Measurements from ENCODE around the gene KRTAP8-1. TPM values are rescaled to one million over a fixed set of nuclear protein-coding genes. Genes with fewer than 3 reads are reported as not detected.
A peak's percentile ranks its signal among the peaks of the same experiment; 100 is the strongest.

Gene KRTAP8-1
- total RNA-seq, 4 donors from 2014 or later = not detected

DNA sequence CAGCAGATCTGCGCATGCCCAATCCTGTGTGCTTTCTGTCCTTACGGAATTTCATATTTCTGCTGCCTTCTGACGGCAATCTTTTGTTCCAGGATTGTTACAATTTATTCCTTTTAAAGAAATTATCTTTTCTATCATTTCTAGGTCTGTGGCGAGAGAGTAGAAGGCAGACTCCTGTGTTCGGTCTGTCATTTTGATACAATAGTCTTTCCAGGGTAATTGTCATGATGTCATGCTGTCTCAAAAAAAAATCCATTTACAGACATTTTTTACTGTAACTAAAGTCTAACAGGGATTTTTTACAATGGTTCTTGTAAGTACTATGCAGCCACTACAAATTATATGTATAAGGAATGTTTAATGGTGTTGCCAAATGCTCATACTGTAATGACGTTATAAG is 25.5 kb upstream of the KRTAP8-1 start:
- H3K4me1 ChIP-seq = no peaks in the 10 kb centered on the region
- ATAC-seq = no peak
- DNase-seq = no peak
- no peak for TF ChIP-seq POLR2A (IDR thresholded peaks at IDR 0.05)
- TF ChIP-seq, protein P1, sequence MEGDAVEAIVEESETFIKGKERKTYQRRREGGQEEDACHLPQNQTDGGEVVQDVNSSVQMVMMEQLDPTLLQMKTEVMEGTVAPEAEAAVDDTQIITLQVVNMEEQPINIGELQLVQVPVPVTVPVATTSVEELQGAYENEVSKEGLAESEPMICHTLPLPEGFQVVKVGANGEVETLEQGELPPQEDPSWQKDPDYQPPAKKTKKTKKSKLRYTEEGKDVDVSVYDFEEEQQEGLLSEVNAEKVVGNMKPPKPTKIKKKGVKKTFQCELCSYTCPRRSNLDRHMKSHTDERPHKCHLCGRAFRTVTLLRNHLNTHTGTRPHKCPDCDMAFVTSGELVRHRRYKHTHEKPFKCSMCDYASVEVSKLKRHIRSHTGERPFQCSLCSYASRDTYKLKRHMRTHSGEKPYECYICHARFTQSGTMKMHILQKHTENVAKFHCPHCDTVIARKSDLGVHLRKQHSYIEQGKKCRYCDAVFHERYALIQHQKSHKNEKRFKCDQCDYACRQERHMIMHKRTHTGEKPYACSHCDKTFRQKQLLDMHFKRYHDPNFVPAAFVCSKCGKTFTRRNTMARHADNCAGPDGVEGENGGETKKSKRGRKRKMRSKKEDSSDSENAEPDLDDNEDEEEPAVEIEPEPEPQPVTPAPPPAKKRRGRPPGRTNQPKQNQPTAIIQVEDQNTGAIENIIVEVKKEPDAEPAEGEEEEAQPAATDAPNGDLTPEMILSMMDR (IDR thresholded peaks at IDR 0.05 in 4 of 5, conservative IDR thresholded peaks at IDR 0.05 in 1 of 5) = no peak
- in situ Hi-C loops (cut with MboI; ENCODE audit: low sequenced_read_pairs in 4 of 4) = no loop called here
- no peaks in the 10 kb centered on the region for H3K36me3 ChIP-seq
- intact Hi-C loops (cut with DNase I; ENCODE audit: low total_unique reads) = no loop called here
- no peaks in the 10 kb centered on the region for H3K9me3 ChIP-seq
- no peaks in the 10 kb centered on the region for H3K27me3 ChIP-seq
- no peak overlapping the region for H3K27ac ChIP-seq
- no peak overlapping the region for H3K4me3 ChIP-seq

DNA sequence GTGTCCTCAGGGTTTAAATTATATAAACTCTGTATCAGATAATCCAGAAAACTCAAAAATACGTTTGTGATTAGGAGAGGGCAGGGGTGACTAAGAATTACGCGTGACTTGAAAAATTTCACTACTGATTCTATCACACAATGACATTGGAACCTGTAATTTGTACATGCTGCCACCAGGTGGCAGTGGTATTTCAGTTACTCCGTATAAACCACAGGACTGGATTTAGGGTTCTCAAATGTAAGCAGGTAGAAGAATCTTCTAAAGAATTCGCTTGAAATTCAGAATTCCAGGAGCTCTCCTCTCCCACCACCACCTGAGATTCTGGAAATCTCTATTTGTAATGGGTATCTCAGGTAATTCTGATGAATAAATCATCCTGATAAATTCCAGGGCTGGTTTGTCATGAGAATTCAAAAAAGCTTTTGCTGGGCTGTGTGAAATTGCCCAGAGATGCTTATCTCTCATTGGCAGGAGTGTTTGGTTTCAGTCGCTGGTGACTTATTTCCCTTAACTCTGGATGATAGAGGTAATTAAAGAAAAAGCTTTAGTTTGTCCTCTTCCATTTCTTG is 18.2 kb upstream of the KRTAP8-1 start:
- in situ Hi-C loops (cut with MboI; ENCODE audit: low sequenced_read_pairs in 4 of 4) (no loop called here), intact Hi-C loops (cut with DNase I; ENCODE audit: low total_unique reads) (no loop called here)
- no peak for TF ChIP-seq POLR2A (IDR thresholded peaks at IDR 0.05)
- TF ChIP-seq, protein P1 (IDR thresholded peaks at IDR 0.05 in 4 of 5, conservative IDR thresholded peaks at IDR 0.05 in 1 of 5) = peak in 1 of 5 experiments; percentile 18
- H3K27ac ChIP-seq = no peak overlapping the region
- DNase-seq (no peak), ATAC-seq (no peak)
- H3K9me3 ChIP-seq = no peaks in the 10 kb centered on the region
- no peaks in the 10 kb centered on the region for H3K4me1 ChIP-seq
- no peaks in the 10 kb centered on the region for H3K36me3 ChIP-seq
- H3K27me3 ChIP-seq = no peaks in the 10 kb centered on the region
- no peak overlapping the region for H3K4me3 ChIP-seq

DNA sequence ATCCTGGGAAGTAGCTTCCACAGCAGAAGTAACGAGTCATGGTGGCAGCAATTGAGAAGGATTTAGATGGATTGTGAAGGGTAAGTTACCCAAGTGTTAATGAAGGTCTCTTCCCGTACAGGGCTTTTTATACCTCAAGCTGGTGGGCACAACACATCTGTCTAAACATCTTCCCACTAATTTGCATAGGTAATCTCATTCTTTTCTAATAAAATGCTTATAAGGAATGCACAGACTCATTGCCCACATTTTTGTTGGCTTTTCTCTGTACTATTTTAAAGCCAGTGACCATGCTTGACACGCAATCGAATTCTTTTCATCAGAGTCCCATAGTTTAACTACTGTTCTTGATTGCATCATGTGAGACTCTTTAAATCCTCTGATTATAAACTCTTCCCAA is 16.6 kb upstream of the KRTAP8-1 start, which contains the start of gene KRTAP7-1:
Gene KRTAP7-1, minus strand, starts transcription at position 101 of the 400 bp plus-strand sequence. Its CDS starts 61 bp downstream, at position 40.
- H3K4me3 ChIP-seq = no peak within 1 kb of the TSS
- no peak for ATAC-seq
- H3K4me1 ChIP-seq = no peaks in the 10 kb centered on the region
- no peaks in the 10 kb centered on the region for H3K9me3 ChIP-seq
- no peak for TF ChIP-seq POLR2A (IDR thresholded peaks at IDR 0.05)
- TF ChIP-seq, protein P1 (IDR thresholded peaks at IDR 0.05 in 4 of 5, conservative IDR thresholded peaks at IDR 0.05 in 1 of 5) = no peak
- no peaks in the 10 kb centered on the region for H3K36me3 ChIP-seq
- H3K27ac ChIP-seq = no peak within 1 kb of the TSS
- in situ Hi-C loops (cut with MboI; ENCODE audit: low sequenced_read_pairs in 4 of 4) (no loop called here), intact Hi-C loops (cut with DNase I; ENCODE audit: low total_unique reads) (no loop called here)
- DNase-seq = no peak
- no peaks in the 10 kb centered on the region for H3K27me3 ChIP-seq

DNA sequence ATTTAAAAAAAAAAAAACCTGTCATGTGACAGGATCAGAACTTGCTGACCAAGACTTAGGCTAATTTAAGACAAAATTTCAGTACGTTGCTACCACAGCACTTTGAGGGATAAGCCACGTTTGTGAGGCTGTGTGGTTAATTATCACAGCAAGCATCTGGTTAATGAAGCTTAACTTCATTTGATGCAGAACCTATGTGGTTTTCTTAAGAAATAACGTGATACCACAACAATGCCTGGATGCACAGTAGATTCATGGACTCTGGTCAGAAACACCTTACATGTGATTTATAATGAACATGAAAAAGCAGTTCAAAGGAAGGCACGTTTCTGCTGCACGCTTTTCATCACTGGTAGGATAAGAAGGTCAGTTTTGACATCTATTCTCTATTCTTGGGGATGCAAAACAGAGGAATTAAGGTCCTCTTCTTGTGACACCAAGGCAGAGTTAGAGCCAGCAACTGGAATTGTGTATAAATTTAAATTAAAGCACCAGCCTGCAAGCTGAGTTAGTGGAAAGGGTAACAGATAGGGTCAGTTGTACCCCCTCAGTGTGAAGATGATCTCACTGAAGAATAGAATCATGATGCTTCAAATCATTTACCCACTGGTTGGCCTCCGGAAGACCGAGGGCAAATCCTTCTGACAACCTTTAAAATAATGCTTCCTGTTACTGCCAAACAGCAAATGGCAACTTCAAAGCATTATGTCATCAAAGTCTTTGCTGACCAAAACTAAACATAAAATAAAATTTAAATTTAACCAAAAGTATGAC is 6.0 kb upstream of the KRTAP8-1 start:
- TF ChIP-seq, protein P1 (IDR thresholded peaks at IDR 0.05 in 4 of 5, conservative IDR thresholded peaks at IDR 0.05 in 1 of 5) = no peak
- TF ChIP-seq POLR2A (IDR thresholded peaks at IDR 0.05) = no peak
- no peak for DNase-seq
- intact Hi-C loops (cut with DNase I; ENCODE audit: low total_unique reads) = no loop called here
- H3K9me3 ChIP-seq = no peaks in the 10 kb centered on the region
- H3K27me3 ChIP-seq = no peaks in the 10 kb centered on the region
- in situ Hi-C loops (cut with MboI; ENCODE audit: low sequenced_read_pairs in 4 of 4) = no loop called here
- no peaks in the 10 kb centered on the region for H3K36me3 ChIP-seq
- H3K4me1 ChIP-seq = no peaks in the 10 kb centered on the region
- no peak for ATAC-seq
- no peak overlapping the region for H3K27ac ChIP-seq
- no peak overlapping the region for H3K4me3 ChIP-seq

All from gastrocnemius medialis (tissue), 4 donors.